H4 (cell line): ENCODE results near the gene SEC14L1. TPM values are rescaled to one million over a fixed set of nuclear protein-coding genes. Genes with fewer than 3 reads are reported as not detected.
"Not testable (repeated sequence)": the region's sequence is repeated elsewhere in the genome, so short reads cannot be mapped to it uniquely, and the experiment has no call there.

ENCODE experiments used
- DNase-seq: peaks from one replicate; pipeline ENCODE4 v3.0.0-alpha.2; 2015; ENCODE audit warnings: low spot score
- total RNA-seq: library from RNA; depleted of rRNA; stranded (reverse); fragments of >200 nt; shearing (Covaris generic); gene quantifications from 2 replicates; pipeline ENCODE4 v1.2.3, GENCODE V29; 2014; rRNA removed

The SEC14L1 gene
- 33.7 and 41.8 TPM in 2 replicates for total RNA-seq

DNA sequence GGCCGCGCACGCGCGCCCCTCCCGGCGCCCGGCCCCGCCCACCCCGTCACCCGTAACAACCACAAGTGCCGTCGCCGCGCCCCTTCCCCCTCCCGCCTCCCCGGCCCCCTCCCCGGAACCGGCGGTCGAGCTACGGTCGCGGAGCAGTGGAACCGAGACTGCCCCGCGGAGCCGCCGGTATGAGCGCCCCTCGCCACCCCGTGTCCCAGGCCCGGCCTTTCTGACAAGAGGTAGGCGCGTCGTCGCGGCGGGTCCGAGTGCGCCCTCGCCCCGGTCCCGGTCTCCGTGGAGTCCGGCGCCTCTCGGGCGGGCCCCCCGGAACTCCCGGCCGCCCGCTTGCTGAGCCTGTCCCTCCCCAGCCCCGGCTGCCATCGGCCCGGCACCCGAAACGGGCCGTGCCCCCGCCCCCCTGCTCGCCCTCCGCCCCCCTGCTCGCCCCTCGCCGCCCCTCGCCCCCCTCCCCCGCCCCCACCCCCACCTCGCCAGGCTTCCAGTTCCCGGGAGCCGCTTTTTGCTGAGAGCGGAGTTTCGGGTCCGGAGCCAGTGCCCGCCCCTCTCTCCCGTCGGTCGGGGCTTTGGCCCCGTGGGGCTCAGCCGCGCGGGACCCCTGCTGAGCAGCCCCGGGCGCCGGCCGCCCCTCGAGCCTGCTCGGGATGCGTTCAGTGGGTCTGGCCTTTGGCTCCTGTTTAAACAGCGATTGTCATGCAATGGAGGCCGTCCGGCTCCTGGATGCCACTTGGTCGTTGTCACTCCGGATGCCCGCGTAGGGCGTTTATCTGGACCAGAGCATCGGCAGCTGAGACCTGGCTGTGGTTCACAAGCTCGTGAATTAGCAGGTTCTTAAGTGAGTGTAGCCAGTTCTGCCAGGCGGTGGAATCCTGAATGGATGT, at the start of gene SEC14L1:
SEC14L1 (plus strand) TSS at position 92 of the 890 bp plus-strand sequence. CDS start 2,628 bp downstream, outside the sequence.
- DNase-seq = peak; percentile 38

DNA sequence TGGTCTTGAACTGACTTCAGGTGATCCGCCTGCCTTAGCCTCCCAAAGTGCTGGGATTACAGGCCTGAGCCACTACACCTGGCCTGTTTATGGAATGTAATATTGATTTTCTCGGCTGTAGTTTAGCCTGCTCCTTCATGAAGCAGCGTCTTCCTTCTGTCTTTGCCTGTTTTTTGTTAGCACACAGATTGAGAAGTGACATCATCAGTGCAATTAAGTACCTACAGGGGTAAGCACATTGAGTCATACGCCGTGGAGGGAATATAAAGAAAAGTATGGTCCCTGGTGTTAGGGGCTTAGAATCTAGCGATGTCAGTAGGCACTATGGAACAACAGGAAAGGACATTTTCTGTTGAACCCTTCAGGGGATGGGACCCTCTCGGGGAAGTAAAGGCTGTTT, 48.7 kb upstream of the SEC14L1 start:
- no peak for DNase-seq

DNA sequence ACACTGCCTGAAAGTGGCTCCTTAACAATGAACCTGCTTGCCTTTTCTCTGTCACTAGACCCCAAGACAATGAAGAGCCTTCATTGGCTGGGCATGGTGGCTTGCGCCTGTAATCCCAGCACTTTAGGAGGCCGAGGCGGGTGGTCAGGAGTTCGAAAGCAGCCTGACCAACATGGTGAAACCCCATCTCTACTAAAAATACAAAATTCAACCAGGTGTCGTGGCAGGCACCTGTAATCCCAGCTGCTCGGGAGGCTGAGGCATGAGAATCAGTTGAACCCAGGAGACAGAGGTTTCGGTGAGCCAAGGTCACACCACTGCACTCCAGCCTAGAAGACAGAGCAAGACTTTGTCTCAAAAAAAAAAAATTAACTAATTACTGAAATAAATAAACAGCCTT, 45.3 kb upstream of the SEC14L1 start:
- no peak for DNase-seq

DNA sequence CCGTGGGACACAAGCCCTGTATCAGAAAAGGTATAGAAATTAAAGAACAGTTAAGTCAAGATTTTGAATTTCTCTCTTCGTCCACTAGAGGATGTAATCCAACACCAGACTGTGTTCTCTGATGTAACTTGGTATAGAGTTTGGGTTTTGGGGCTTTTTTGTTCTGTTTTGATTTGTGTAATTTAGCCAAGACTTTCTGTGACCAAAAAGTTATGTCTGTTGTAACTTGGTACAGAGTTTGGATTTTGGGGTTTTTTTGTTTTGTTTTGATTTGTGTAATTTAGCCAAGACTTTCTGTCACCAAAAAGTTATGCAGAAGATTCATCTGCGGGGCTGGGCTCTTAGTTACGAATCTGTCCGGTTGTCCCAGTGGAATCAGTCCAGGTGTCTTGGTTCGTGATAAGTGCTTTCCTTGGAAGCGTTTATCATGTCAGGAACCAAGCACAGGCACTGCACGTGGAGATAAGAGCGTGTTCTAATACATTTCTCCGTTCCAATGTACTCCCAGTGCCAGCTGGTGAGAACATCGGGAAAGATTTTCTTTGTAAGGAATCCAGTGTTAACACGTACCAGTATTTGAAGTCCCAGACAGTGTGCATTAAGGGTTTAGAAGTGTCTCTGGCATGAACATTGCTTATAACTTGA, 44.1 kb upstream of the SEC14L1 start:
- no peak for DNase-seq

DNA sequence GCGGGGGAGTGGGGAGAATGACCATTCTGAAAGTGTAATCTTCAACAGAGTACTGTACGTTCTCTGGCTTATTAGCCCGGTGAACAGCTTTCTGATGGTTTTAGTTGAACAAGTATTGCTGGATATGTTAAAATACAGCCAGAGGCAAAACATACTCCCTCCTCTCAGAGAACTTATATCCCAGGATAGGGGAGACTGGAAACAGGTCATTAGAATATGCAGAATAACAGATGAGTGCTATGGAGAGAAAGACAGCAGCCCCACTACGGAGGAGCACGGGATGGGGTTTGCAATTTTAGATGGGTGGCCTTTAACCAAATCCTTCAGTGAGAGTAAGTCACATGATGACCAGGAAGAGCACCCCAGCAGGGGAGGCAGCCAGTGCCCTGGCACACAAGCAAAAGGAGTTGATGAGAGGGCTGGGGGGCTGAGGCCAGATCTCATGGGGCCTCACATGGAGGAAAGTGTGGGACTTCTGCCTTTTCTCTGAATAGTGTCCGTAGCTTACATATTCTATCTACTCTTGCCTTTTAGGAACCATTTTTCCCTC, 43.1 kb upstream of the SEC14L1 start:
- DNase-seq = no peak

DNA sequence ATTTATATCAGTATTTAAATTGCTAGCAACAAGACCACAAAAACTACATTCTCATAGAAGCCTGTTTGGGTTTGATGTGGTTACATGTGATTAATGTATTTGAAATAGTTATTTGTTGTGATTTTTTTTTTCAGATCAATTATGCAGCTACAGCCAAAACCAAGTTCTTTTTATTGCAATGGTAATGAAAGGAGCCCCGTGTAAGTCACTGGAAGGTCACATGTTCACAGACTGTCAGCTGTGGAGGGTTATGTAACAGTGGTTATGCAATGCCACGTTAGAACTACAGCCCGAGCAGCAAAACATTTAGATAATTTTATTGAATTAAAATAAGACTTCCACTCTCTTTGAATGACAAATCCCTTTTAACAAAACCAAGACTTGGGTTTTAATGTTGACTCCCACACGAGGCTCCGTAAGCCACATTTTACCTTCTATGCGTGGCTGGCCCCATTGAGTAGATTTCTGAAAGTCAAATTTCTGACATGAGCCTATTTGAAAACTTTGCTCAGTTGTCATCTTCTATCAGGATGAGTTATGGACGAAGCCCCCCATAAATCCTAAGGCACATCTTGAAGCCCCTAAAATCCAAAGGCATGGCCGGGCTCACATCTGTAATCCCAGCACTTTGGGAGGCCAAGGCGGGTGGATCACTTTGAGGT, 41.8 kb upstream of the SEC14L1 start:
- DNase-seq = peak; percentile 64

DNA sequence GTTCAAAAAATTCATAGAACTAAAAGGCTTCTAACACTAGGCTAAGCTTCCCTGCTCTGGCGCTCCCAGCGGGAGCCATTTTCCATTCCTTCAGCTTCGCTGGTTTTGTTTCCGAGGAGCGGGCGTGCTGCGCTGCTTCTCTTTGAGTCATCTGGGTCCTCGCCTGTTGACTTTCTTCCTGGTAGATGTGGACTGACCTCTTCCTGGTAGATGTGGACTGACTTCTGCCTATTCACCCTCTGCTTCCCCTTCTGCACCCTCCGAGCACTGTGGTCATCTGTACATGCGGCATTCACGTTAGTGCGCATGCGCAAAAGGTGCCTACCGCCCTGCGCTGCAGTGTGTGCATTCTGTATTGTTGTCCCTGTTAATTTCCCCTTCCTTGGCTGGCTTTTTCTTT, 40.8 kb upstream of the SEC14L1 start:
- no peak for DNase-seq

DNA sequence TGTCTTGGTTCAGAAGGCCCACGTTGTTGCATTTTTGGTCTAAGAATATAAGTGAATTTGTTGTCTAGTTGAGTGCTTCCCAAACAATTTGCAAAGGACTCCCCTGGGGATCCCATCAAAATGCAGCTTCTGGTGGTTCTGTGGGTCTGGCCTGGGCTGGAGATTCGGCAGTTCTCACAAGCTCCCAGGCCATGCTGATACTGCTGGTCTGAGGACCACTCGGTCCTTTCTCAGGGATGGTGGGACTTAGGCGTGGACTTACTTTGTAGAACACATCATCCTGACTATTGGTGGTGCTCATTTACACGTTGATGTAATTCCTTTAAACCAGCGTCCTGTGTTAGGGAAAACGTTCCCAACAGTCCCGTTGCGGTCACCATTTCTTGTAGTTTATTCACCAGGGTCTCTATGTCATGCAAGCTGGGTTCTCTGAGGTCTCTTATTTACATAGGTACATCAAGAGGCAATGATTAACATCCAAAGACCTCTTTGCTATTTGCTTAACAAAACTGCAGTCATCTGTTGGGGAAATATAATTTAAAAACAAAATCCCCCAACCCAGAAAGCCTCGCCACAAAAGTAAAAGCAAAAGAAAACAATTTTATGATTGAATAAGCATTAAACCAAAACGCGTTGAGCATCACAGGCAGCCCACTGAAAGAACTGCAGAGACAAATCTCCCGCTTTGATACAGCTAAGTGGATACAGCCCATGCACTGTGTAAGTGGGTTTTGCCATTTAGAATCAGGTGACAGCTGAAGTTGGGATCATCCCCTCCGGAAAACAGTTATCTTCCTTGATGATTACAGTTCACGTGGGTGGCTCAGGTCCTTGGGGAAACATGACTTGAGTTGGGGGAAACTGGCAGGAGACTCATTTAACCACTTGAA, 39.0 kb upstream of the SEC14L1 start:
- DNase-seq = no peak

DNA sequence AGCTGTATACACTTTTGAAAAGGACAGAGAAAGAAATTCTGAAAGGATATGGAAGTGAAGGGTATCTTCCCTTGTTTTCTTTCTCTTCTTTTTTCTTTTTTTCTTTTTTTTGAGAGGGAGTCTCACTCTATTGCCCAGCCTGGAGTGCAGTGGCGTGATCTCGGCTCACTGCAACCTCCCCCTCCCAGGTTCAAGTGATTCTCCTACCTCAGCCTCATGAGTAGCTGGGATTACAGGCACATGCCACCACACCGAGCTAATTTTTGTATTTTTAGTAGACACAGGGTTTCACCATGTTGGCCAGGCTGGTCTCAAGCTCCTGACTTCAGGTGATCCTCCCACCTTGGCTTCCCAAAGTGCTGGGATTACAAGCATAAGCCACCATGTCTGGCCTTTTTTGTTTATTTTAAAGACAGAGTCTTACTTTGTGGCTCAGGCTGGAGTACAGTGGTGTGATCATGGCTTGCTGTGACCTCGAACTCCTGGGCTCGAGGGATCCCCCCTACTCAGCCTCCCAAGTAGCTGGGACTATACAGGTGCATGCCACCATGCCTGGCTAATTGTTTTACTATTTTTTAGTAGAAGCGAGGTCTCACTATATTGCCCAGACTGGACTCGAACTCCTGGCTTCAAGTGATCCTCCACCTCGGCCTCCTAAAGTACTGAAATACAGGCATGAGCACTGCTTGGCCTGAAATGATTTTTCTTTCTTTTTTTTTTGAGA, 38.2 kb upstream of the SEC14L1 start:
- not testable (repeated sequence) for DNase-seq

DNA sequence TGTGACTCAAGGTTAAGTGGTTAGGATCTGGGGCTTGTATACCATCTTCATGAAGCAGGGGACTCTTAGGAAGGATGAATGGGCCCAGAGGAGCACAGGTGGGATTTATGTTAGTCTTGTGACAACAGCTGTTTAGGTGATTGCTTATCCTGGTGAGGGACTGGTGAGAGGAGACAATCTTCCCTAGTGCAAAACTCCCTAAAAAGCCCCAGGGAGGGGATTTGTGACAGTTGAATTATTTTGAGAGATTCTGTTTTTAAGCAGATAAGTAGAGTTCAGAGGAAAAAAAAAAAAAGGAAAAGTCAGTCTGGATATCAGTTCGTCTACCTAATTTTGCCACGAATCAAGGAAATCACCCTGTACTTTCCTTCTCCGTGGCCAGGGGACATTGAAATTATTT, 35.1 kb upstream of the SEC14L1 start:
- DNase-seq = no peak

DNA sequence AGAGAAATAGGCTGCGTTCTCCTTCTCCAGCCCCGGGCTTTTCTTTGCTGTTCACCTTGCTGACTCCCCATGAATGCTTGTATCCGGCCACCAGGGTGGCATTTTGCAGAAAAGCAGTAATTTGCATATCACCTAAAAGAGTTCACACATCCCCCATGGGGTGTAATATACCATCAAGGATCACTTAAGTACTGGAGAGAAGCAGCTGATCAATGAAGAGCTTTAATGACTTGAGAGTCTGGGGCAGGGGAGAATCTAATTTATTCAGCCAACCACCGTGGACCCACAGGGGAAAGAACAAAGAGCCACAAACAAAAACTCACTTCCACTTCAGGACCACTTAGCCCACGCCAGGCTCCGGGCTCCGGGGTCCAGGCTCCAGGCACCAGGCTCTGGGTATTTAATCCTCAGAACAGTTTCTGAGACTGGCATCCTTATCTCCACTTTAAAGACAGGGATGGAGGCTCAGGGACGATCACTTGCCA, 33.9 kb upstream of the SEC14L1 start:
- DNase-seq = no peak

DNA sequence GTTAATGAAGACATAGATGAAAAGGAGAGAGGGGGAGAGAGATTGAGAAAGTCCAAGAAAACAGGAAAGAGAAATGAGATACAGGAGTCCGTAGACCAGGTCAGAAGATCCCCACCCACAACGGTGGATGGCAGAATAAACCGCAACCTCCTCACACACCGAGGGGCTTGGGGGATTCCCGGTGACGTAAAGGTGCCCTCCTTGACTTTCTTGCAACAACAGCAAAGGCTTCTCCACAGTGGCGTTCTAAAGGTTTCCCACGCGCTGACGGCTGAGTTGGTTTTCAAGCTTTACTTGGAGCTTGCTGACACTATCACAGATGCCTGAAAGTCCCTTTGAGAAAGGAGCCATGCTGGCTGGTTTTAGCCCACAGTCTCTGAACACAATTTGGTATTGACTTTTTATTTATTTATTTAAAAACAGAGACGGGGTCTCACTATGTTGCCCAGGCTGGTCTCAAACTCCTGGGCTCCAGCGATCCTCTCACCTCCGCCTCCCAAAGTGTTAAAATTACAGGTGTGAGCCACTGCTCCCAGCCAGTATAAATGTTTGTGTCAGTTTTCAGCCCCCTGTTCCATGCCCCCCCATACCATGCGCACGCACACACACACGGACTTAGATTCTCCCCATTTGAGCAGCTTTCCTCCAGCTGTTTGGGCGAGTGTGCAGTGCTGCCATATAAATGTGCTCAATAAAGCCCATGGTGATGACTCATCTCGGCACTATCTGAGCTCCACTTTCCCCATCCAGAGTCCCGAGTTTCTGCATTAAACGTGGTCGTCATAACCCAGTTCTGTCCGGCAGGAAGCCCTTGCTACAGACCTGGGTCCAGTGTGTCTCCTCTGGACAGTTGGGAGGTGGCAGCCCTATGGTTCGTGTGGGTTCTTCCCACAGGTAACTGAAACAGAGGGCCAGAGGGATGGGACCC, 33.0 kb upstream of the SEC14L1 start:
- no peak for DNase-seq

DNA sequence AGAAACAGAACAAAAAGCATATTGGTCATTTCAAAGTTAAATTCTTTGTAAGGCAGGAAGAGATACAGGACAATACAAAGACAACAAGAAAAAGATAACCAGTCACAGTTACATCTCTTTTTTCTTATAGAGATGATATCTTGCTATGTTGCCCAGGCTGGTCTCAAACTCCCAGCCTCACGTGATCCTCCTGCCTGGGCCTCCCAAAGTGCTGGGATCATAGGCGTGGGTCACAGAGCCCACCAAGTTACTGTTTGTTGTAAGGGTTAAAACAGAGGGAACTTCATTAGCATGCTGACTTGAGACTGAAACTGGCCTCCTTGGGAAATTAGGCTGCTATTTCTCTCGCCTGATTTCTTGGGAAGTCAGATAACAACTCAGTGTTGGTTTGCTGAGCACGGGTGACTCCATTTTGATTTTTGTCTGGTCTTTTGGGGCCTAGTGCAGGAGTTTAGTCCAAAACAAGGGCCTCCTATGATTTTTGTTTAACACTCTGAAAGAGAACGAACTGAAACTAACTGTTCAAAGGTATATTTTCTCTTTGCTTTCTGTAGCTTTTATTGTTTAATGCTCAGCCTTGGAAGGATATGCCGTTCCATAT, 31.5 kb upstream of the SEC14L1 start:
- DNase-seq = no peak

DNA sequence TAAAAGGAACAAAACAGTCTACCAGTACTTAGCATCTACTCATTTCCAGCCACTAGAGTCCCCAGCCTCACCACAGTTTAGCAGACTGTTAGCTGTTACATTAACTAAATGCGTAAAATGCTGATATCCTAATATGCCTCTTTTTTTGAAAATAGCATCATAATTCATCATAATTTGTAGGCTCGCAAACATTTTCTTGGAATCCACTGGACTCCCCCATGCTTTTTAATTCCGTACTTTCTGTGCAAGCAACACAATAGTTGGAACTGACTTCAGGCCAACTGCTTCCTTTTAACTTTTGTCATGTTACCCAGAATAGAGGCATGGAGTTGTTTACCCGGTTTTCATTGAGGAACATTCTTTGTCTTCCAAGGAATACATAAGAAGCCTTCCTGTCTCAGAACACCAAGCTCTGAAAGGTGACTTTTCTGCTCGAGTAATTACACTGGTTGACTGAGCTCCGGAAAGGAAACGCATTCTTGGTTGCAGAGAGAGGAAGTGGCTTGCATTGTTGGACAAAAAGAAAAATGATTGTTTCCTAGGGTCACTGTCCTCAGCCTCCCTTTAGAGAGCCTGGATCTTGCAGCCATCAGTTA, 30.9 kb upstream of the SEC14L1 start:
- DNase-seq = no peak

DNA sequence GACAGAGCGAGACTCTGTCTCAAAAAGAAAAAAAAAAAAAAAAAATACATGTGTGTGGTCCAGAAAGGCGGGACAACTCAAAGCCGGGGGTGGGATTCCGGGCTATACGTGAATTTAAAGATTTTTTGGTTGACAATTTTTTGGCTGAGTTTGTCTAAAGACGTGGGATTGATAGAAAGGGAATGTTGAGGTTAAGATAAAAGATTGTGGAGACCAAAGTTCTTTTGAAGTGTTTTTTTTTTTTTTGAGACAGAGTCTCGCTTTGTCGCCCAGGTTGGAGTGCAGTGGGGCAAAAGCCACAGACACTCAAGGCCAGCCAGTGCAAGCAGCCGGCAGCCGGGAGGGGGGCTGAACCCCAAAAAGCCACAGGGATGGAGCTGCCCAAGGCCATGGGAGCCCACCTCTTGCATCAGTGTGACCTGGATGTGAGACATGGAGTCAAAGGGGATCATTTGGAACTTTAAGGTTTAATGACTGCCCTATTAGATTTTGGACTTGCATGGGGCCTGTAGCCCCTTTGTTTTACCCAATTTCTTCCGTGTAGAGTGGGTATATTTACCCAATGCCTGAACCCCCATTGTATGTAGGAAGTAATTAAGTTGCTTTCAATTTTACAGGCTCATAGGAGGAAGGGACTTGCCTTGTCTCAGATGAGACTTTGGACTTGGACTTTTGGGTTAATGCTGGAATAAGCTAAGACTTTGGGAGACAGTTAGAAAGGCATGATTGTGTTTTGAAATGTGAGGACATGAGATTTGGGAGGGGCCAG, 29.4 kb upstream of the SEC14L1 start:
- DNase-seq = not testable (repeated sequence)

DNA sequence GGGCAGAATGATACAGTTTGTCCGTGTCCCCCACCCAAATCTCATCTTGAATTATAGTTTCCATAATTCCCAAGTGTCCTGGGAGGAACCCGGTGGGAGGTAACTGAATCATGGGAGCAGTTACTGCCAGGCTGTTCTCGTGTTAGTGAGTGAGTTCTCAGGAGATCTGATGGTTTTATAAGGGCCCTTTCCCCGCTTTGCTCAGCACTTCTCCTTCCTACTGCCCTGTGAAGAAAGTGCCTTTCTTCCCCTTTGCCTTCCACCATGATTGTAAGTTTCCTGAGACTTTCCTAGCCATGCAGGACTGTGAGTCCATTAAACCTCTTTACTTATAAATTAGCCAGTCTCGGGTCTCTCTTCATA, 28.9 kb upstream of the SEC14L1 start:
- no peak for DNase-seq

DNA sequence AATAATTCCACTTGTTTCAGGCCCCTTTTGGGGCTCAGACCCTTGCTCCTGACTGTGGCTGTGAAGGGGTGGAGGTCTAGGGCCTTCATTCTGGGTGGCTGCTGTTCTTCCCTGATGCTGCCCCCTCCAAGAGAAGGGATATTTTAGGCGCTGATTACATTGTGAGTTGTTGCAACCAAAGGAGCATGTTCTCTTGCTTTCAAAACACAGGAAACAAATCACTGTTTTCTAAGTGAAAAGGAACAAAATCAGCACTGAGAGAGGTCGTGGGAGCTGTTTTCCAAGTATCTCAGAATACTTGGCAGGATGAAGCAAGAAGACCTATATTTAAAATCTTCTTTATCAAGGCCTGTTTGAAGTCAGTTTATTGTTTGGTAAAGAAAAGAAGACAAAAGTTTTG, 25.3 kb upstream of the SEC14L1 start:
- no peak for DNase-seq

DNA sequence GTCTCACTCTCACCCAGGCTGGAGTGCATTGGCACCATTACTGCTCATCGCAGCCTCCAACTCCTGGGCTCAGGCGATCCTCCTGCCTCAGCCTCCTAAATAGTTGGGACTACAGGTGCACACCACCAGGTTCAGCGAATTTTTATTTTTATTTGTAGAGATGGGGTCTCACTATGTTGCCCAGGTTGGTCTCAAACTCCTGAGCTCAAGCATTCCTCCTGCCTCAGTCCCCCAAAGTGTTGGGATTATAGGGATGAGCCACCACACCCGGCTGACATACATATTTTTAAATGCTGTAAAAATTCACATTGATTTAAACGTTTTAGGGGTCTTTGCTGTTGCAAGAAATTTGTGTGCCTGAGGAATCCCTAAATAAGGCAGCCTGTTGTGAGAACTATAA, 24.8 kb upstream of the SEC14L1 start:
- DNase-seq = no peak
